Measurements from ENCODE around the gene ARHGAP27. TPM values are rescaled to one million over a fixed set of nuclear protein-coding genes. Genes with fewer than 3 reads are reported as not detected.
A peak's percentile ranks its signal among the peaks of the same experiment; 100 is the strongest.
"Not testable (repeated sequence)": the region's sequence is repeated elsewhere in the genome, so short reads cannot be mapped to it uniquely, and the experiment has no call there.

The ARHGAP27 gene
- polyA plus RNA-seq, 3 donors from 2014 or later = 23.5 to 64.9 (median 27.8) TPM

DNA sequence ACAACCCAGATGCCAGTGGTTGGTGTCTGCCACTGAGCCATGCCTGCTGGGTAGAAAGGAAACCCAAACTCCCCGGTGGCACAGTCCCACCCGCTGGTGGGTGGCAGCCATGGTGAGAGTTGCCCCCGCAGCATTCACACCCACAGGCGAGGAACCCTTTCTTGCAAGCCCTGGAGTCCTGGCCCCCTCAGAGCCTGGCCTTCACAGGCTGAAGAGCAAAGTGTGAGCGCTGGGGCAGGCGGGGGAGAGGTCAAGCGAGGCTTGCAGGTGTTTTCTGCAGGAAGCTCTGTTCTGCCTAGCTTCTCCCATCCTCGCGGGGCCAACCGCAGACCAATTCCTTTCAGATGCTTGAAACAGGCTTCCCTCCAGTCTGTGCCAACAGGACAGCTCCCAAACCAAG, 19.0 kb upstream of the ARHGAP27 start:
- Mint-ChIP-seq H3K27ac (peak overlapping the region in 5 of 6 donors; percentile 69 to 80 (median 74)), H3K4me3 (peak overlapping the region; percentile 30 to 65 (median 53)), H3K4me1 (peaks cover 27 to 32% of the 10 kb centered on the region in 2 donors), H3K36me3 (peaks cover 14 to 23% (median 17%) of the 10 kb centered on the region in 3 donors)
- not testable (repeated sequence) for H3K9me3 Mint-ChIP-seq; H3K27me3 Mint-ChIP-seq (ENCODE audit: low read depth in 3 of 3)
- peak; percentile 47 to 49 (median 49) for DNase-seq

- Mint-ChIP-seq H3K36me3 (peaks cover 9 to 18% (median 13%) of the 10 kb centered on the region in 3 donors), H3K27me3 (ENCODE audit: low read depth in 3 of 3) (peaks cover 0 to 2% (median 1%) of the 10 kb centered on the region in 3 donors), H3K27ac (peak overlapping the region in 5 of 6 donors; percentile 11 to 78 (median 53)), H3K4me3 (peak overlapping the region in 1 of 5 donors; percentile 40), H3K9me3 (no peaks in the 10 kb centered on the region), H3K4me1 (peaks cover 33 to 36% of the 10 kb centered on the region in 2 donors)
- no peak for DNase-seq
These were observed 18.5 kb upstream of the ARHGAP27 start for GRCh38 chr17:45451131-45451530.

GRCh38 chr17:45449708-45450329, 17.1 kb upstream of the ARHGAP27 start:
- peak overlapping the region in 2 of 6 donors; percentile 23 to 80 for H3K27ac Mint-ChIP-seq
- H3K36me3 Mint-ChIP-seq = peaks cover 16 to 17% (median 16%) of the 10 kb centered on the region in 3 donors
- not testable (repeated sequence) for H3K9me3 Mint-ChIP-seq; H3K27me3 Mint-ChIP-seq (ENCODE audit: low read depth in 3 of 3); DNase-seq; H3K4me3 Mint-ChIP-seq
- peaks cover 45 to 46% of the 10 kb centered on the region in 2 donors for H3K4me1 Mint-ChIP-seq

DNA sequence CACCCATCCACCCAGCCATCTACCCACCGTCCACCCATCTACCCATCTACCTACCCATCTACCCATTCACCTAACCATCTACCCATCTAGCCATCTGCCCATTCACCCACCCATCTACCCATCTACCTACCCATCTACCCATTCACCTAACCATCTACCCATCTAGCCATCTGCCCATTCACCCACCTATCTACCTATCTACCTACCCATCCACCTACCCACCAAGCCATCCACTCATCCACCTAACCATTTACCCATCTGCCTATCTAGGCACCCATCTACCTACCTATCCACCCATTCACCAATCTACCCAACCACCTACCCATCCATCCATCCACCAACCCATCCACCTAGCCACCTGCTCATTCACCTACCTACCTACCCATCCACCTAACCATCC, 16.6 kb upstream of the ARHGAP27 start:
- Mint-ChIP-seq H3K27ac (peak overlapping the region in 1 of 6 donors; percentile 7), H3K36me3 (peaks cover 11 to 12% (median 11%) of the 10 kb centered on the region in 3 donors), H3K4me1 (peaks cover 40 to 41% of the 10 kb centered on the region in 2 donors)
- H3K9me3 Mint-ChIP-seq; DNase-seq; H3K4me3 Mint-ChIP-seq; H3K27me3 Mint-ChIP-seq (ENCODE audit: low read depth in 3 of 3): not testable (repeated sequence)

GRCh38 chr17:45448483-45448882, 15.8 kb upstream of the ARHGAP27 start:
- H3K36me3 Mint-ChIP-seq = peaks cover 11 to 12% (median 11%) of the 10 kb centered on the region in 3 donors

GRCh38 chr17:45448066-45448465, 15.4 kb upstream of the ARHGAP27 start:
- H3K36me3 Mint-ChIP-seq = peaks cover 11 to 12% (median 11%) of the 10 kb centered on the region in 3 donors
- H3K27ac Mint-ChIP-seq = peak overlapping the region in 3 of 6 donors; percentile 17 to 50 (median 45)
- not testable (repeated sequence) for H3K27me3 Mint-ChIP-seq (ENCODE audit: low read depth in 3 of 3); H3K4me3 Mint-ChIP-seq; H3K9me3 Mint-ChIP-seq; DNase-seq
- H3K4me1 Mint-ChIP-seq = peaks cover 39 to 40% of the 10 kb centered on the region in 2 donors

More at GRCh38 chr17:45448483-45448882, 15.8 kb upstream of the ARHGAP27 start:
- H3K27me3 Mint-ChIP-seq (ENCODE audit: low read depth in 3 of 3); H3K9me3 Mint-ChIP-seq; DNase-seq: not testable (repeated sequence)
- H3K27ac Mint-ChIP-seq = peak overlapping the region in 3 of 6 donors; percentile 17 to 50 (median 45)
- H3K4me3 Mint-ChIP-seq = peak overlapping the region in 1 of 5 donors; percentile 23
- H3K4me1 Mint-ChIP-seq = peaks cover 40% of the 10 kb centered on the region in 2 donors

DNA sequence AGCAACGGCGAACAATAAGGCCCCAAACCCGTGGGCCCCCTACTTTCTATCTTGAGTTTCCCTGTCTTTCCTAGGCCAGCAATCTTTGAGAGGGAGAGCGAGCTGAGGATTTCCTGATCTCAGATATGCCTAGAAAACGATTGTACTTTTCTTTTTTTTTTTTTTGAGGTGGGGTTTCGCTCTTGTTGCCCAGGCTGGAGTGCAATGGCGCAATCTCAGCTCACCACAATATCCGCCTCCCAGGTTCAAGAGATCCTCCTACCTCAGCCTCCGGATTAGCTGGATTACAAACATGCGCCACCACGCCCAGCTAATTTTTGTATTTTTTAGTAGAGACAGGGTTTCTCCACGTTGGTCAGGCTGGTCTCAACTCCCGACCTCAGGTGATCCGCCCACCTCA, 15.0 kb upstream of the ARHGAP27 start:
- not testable (repeated sequence) for DNase-seq; H3K27me3 Mint-ChIP-seq (ENCODE audit: low read depth in 3 of 3)

DNA sequence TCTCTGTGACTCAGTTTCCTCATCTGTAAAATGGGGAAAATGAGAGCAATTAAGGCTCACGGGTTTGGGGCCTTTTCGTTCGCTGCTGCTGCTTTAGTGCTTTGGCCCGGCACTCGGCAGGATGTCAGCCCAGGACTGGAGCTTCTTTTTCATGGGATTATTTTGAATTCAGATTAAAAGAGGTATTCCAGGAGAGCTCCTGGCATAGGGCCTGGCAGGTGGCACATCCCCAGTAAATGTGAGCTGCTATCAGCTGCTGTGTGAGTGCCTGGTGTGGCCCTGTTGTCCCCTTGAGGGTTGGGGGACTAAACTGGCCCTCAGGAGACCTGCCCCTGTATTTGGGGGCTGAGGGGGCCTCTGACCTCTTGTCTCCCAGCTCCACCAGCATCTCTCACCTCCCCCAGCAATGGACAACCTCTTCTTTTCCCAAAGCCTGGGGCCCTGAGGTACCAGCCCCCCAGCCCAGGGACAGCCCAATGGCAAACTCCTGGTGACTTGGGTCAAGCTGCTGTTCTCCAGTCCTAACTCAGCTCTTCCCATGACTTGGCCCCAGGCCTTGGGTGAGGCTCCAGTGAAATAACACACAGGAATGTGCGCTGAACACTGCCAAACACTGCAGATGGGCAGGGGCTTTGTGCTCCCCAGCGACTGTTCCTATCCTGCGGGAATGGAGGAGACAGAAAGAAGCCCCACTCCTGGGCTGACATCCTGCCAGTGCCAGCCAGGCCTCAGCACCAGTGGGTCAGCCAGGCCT, 14.4 kb upstream of the ARHGAP27 start:
- not testable (repeated sequence) for H3K9me3 Mint-ChIP-seq; H3K27me3 Mint-ChIP-seq (ENCODE audit: low read depth in 3 of 3); DNase-seq; H3K4me3 Mint-ChIP-seq
- Mint-ChIP-seq H3K36me3 (peaks cover 7 to 11% (median 8%) of the 10 kb centered on the region in 3 donors), H3K27ac (peak overlapping the region in 1 of 6 donors; percentile 39), H3K4me1 (peaks cover 31 to 32% of the 10 kb centered on the region in 2 donors)

More for the DNA sequence above, 15.0 kb upstream of the ARHGAP27 start:
- H3K9me3 Mint-ChIP-seq, H3K4me3 Mint-ChIP-seq: not testable (repeated sequence)
- H3K27ac Mint-ChIP-seq = peak overlapping the region in 1 of 6 donors; percentile 39
- peaks cover 36% of the 10 kb centered on the region in 2 donors for H3K4me1 Mint-ChIP-seq
- peaks cover 9 to 11% (median 9%) of the 10 kb centered on the region in 3 donors for H3K36me3 Mint-ChIP-seq

DNA sequence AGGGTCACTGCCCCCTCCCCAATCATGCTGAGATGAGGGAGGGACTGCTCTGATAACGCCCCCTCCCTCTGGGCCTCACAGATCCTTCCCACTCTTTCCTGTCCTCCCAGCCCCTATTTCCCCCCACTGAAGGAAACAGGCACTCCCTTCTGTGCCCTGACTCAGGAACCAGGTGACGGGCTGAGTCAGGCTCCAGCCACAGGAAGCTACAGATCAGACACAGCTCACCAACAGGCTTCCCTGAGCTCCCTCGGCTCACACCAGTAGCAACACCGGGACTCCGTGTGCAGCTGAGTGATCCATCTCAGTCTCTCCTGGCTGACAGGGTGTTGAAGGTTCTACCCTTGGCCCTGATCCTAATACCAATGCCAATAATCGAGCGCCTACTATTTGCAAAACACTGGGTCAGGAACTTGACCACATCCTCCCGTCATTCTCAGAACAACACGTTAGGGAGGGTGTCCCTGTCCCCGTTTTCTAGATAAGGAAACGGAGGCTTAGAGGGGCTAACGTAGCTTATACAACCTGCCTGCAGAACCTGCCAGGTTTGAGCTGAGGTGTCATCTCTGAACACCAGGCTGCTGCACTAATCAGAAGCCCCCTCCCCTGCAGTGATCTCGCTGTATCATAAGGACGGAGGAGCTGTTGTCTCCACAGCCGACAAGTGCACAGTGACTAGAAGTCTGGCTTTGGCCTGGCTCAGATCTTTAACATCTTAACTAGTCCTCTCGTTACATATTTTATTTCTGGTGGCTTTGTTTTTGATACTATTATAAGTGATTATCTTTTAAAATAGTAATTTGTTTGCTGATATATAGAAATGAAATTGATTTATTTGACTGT, 13.5 kb upstream of the ARHGAP27 start:
- Mint-ChIP-seq H3K36me3 (peaks cover 7 to 11% (median 8%) of the 10 kb centered on the region in 3 donors), H3K27ac (peak overlapping the region; percentile 86 to 92 (median 90)), H3K4me3 (peak overlapping the region; percentile 67 to 81 (median 73)), H3K4me1 (peaks cover 23 to 26% of the 10 kb centered on the region in 2 donors)
- DNase-seq = peak in 2 of 3 donors; percentile 31 to 34
- H3K27me3 Mint-ChIP-seq (ENCODE audit: low read depth in 3 of 3); H3K9me3 Mint-ChIP-seq: not testable (repeated sequence)

- not testable (repeated sequence) for DNase-seq; H3K9me3 Mint-ChIP-seq; H3K27me3 Mint-ChIP-seq (ENCODE audit: low read depth in 3 of 3); H3K36me3 Mint-ChIP-seq; H3K4me3 Mint-ChIP-seq
- H3K4me1 Mint-ChIP-seq = peaks cover 20 to 22% of the 10 kb centered on the region in 2 donors
- peak overlapping the region; percentile 17 to 91 (median 72) for H3K27ac Mint-ChIP-seq
These were observed 12.5 kb upstream of the ARHGAP27 start for GRCh38 chr17:45444856-45445820.

DNA sequence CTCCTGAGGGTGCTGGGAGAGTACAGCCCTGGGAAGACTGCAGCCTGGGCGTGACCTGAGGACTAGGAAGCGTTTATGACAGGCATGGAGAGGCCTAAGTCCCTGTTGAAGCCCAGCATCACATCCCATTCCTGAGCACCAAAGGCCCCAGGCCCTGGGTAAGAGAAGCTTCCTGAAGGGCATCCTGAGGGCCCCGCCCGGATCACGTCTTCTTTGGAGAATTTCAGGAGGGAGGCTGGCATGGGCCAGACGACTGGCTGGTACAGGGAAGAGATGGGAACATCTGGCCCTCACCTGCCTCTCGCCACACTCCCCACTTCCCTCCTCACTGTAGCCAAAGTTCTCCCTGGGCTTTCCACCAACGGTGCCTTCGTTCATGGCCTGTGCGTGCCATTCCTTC, 11.6 kb upstream of the ARHGAP27 start:
- DNase-seq; H3K27ac Mint-ChIP-seq; H3K9me3 Mint-ChIP-seq; H3K4me3 Mint-ChIP-seq; H3K27me3 Mint-ChIP-seq (ENCODE audit: low read depth in 3 of 3); H3K36me3 Mint-ChIP-seq: not testable (repeated sequence)
- H3K4me1 Mint-ChIP-seq = peaks cover 20 to 22% of the 10 kb centered on the region in 2 donors

DNA sequence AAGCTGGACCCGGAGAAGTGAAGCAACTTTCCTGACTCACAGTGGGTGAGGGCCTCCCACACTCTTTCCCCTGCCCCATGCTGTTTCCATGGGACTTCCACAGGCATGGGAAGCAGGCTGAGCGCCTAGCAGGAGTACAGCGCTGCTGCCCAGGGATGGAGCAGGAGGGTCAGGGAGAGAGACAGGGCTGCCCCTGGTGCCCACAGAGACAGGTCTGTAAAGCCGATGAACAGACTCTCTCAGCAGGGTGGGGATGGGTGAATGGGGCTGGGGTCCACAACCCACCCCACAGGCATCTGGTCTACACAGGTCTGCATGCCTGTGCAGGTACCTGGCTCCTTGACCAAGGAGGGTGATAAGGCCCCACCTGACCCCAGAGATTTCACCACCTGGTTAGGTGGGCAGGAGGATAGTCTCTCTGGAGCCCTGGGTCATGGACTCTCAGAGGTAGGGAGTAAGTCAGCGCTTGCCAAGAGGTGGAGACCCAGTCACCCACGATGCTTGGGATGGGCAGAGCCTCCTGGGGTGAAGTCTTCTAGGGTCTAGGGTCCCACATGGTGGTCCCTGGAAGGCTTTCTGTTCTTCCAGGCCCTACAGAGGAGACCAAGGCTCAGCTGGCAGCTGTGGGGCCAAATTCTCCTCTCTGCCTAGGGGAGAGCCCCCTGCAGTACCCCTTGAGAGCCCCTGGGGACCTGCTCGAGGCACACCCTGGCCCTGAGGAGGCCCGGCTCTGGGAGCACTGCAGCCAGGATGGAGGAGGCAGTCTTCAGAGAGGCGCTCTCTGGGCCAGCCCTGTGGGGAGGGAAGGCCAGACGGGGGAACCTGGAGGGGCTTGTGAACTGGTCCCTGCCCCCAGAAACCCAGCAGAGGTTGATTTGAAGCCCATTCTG, 10.9 kb upstream of the ARHGAP27 start:
- H3K9me3 Mint-ChIP-seq; H3K27me3 Mint-ChIP-seq (ENCODE audit: low read depth in 3 of 3); H3K36me3 Mint-ChIP-seq; H3K4me3 Mint-ChIP-seq; DNase-seq; H3K27ac Mint-ChIP-seq: not testable (repeated sequence)
- peaks cover 20 to 22% of the 10 kb centered on the region in 2 donors for H3K4me1 Mint-ChIP-seq

All from immature natural killer cell (primary cell).